Stimulated activated CD8-positive, alpha-beta memory T cell treated with anti-CD3 and anti-CD28 coated beads, Interleukin-15, amount 100 ng/mL, for 24 hours (primary cell): ENCODE results near the gene PTCD3.

ENCODE experiments used
- DNase-seq: peaks from one replicate; pipeline ENCODE4 v3.0.0-alpha.2; 2020; ENCODE audit warnings: low read depth

PTCD3 gene

DNA sequence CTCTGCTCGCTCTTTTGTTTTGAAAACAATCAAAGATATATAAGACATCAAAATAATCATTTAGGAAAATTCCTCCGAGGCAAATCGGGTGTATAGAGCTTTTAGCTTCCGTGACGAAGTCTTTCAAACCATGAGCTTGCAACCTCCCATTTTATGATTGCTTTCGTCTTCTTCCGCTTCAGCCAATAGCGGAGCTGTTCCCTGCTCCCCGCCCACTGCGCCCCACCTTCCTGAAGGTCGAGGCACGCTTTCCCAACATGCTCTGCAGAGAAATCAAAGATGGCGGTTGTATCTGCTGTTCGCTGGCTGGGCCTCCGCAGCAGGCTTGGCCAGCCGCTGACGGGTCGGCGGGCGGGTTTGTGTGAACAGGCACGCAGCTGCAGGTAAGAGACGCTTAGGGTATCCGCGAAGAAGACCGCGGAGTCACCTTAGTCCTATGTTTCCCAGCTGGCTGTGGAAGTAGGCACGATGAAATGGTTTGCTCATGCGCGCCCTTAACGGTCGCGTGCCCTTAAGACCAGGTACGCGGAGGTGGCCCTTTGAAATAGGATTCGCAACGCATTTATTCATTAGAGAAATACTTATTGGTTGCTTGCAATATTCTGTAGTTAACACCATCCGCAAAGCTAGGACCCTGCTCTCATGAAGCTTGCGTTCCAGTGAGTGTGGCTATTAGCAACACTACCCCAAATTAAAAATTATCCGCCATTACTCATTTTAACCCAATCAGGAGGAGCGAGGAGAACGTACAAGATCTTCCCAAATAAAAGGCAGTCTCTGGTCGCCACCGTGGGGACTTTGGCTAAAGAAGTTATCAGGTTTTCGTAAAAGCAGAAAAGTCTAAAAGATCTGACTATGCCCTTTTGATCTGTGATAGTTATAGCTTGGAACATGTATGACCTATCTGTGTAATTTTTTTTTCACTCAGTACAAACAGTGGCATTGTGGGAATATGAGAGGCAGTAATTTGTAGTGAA, at the start of gene PTCD3:
PTCD3 (plus strand) TSS at position 267 of the 977 bp plus-strand sequence; CDS start at position 280, 13 bp downstream.
- DNase-seq, result peak; percentile 76

GRCh38 chr2:86056590-86057331, 49.3 kb upstream of the PTCD3 start:
- no peak for DNase-seq

DNA sequence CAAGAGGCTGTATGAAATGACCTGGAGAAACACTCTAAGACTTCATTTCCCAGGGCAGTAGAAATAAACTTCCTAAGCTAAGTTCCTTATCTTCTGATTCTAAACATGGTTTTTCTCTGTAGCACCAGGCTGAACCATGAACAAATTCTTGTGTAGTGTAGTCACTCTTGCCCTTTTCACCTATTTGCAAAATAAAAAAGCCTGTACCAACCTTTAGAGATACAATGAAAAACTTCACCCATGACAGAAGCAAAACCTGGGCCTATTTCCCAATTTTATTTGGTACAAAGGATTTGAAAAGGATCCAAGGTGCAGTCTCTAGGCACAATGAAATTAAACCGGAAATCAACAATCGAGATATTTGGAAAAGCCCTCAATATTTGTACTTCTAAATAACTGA, 44.0 kb upstream of the PTCD3 start:
- DNase-seq, result no peak

DNA sequence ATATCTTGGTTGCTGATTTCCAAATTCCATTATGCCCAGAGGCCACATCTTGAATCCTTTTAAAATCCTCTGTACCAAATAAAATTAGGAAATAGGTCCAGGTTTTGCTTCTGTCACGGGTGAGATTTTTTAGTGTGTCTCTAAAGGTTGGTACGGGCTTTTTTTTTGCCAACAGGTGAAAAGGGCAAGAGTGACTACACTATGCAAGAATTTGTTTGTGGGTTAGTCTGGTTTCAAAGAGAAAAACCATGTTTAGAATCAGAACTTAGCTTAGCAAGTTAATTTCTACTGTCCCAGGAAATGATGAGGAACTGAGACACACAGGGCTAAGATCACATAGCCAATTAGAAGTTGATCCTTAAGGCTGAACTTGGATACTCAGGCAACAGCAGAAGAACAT, 42.0 kb upstream of the PTCD3 start:
- no peak for DNase-seq

DNA sequence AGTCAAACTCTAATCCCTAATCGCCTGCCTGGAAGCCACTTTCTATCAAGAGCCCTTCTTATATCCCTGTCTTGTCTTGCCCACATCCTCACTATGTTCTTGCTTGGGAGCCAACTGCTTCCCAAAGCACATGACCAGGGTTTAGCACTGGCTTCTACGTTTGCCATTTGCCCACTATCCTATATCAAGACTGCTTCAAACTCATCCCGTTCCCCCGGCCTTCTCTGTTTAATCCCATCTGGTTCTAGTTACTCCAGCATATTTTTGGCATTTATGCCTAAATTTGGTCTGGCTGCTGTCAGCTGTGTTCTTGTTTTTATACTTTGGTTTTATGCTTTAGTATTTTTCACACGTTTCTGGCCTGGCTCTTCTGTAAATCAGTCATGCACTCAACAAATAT, 40.5 kb upstream of the PTCD3 start:
- DNase-seq, result no peak

DNA sequence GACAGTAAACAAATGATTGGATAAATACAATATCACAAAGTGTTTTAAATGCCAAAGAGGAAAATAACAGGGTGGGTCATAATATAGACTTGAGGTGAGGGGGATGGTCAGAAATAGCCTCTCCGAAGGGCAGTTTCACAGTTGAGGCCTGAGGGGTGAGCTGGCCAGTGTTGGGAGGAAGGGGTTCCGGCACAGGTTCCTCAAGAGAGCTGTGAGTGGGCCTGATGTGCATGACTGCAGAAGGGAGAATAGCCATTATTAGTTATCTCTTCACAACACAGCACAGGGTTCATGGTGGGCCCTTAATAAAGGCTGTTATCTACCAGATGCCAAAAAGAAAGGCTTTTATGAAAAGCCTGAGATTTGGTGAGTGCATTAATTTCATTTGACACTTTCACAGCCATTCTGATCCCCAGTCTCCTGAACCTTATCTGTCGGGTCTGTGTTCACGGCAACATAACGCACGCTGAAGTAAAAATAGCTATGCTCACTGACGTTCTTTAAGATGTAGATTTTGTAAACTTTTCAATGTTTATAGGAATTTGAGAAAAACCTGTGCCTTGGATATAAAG, 39.9 kb upstream of the PTCD3 start:
- no peak for DNase-seq

DNA sequence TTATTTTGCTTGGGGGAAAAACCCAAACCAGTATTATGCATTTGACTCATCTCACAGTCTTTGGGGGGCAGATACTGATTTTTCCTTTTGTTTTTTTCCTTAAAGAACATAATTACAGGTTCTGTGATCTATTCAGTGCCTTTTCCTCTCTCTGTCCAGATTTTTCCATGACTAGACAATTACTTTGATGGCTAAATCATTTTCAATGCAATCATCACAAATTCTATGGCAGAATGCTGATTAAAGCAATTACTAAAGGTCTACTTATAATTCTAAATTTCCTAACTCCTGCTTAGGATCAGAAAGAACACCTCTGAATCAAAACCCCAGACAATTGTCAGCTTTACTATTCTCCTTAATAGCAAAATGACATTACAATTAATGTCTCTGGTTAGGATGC, 39.1 kb upstream of the PTCD3 start:
- DNase-seq, result no peak

- no peak for DNase-seq
These were observed 37.9 kb upstream of the PTCD3 start for GRCh38 chr2:86068136-86068588.

DNA sequence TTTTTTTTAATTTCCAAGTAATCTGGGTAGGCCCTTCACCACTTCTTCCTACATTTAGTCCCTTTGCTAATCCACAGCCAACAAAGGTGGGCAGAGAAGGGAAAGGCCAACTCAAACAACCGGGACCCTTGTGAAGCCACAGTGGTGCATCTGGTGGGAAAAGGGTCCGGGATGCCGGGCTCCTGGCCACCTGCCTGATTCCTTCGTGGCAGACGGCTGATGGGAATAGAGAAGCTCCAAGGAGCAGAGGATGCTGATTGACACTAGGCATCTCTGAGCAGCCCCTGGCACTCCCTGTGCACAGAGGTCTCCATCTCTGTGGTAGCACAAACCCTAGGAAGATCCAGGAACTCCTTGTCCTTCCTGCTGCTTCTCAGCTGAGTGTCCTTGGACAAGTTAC, 37.4 kb upstream of the PTCD3 start:
- DNase-seq, result no peak

DNA sequence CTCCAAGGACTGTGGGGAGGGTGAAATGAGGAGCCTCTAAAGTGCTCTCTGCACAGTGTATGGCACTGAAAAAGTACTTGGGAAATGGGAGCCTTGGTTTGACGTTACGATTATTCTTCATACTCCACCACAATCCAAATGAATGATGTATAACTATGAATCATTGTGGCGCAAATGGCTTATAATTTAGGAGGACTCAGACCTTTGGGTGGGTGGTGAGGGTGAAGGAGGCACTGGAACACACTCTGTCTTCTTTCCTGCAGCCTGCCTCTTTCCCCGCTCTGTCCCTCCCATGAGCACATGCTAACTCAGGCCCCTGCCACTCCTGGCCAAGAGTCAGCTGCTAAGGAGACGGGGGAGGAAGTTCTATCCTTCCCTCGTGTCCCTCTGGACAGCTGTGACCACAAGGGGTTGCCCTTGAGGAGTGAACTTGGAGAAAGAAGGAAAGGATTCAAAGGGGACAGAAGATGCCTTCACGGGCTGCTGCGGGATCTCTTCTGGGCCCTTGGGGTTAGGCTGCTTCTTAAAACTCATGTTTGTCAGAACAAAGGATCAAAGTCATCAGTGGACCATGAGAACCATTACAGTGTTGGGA, 36.8 kb upstream of the PTCD3 start:
- no peak for DNase-seq

- DNase-seq, result no peak
These were observed 36.2 kb upstream of the PTCD3 start for GRCh38 chr2:86069783-86070339.

GRCh38 chr2:86070868-86071267, 35.2 kb upstream of the PTCD3 start:
- no peak for DNase-seq

DNA sequence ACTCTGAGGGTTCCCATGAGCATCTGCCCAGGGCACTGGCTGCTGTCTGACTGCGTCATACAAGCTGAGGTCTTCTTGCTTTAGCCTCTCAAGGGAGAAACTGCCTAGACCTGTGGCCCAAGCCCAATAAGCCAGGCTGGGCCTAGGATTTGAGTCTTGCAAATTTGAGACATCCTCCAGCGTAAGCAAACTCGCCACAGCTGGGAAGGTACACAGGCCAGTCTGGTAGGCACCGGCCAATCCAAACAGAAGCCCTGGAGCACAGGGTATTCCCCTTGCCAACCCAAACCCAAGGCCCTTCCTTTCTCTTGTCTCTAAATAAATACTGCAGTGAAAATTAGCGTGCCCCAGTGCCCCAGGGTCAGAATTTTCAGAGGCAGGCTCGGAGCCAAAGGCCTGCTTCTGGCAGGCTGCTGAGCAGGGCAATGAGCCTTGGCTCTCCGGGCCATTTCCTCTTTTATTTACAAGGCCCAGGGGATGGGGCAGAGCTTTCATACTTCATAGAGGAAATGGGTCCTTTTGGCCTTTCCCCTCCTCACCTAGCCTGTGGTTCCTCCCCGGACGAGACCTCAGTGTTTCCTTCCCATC, 33.7 kb upstream of the PTCD3 start:
- no peak for DNase-seq

- DNase-seq, result no peak
These were observed 32.8 kb upstream of the PTCD3 start for GRCh38 chr2:86073225-86073624.

- no peak for DNase-seq
These were observed 31.8 kb upstream of the PTCD3 start for GRCh38 chr2:86074256-86074655.

DNA sequence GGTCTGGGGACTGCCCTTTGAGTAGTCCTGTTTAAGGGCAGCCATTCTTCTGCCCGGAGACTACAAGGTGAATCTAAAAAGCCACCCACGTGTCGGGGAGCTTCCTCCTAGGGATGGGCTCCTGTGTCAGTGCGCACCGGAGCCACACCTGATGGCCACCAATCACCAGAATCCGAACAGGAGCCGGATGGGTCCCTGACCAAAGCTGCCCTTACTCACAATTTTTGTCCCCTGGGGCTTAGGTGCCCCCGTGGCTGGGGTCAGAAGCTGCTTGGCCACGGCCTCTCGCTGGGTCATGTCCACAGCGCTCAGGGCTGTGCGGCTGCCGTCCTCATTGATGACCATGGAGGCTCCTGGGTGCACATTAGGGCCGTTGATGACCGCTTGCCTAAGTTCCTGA, 31.2 kb upstream of the PTCD3 start:
- no peak for DNase-seq

- no peak for DNase-seq
These were observed 30.1 kb upstream of the PTCD3 start for GRCh38 chr2:86075886-86076285.

- no peak for DNase-seq
These were observed 27.1 kb upstream of the PTCD3 start for GRCh38 chr2:86078774-86079545.

GRCh38 chr2:86079981-86080911, 25.8 kb upstream of the PTCD3 start:
- DNase-seq, result peak; percentile 42

DNA sequence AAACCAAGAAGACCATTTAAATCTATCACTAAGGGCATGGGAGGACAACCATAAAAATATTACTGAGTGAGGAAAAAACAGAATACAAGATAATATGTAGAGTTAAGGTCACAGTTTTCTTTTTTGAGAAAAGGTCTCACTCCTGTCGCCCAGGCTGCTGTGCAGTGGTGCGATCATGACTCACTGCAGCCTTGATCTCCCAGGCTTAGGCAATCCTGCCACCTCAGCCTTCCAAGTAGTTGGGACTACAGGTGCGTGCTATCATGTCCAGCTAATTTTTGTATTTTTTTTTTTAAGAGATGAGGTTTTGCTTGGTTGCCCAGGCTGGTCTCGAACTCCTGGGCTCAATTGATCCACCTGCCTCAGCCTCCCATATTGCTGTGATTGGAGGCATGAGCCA, 24.3 kb upstream of the PTCD3 start:
- no peak for DNase-seq
